B cell (primary cell): ENCODE data around the gene RAB4A.

Source experiments
- CTCF ChIP-seq: fragments of 200-600 bp; IDR thresholded peaks from one replicate; pipeline ENCODE4 v1.8.0; 2022; ENCODE audit warnings: antibody characterized with exemption, mild to moderate bottlenecking
- EZH2 ChIP-seq: IDR thresholded peaks from 2 replicates; pipeline ENCODE4 v1.6.1; 2012; ENCODE audit warnings: borderline replicate concordance, low read depth, mild to moderate bottlenecking, moderate library complexity, low read length; ENCODE audit not compliant: insufficient read depth, poor library complexity, severe bottlenecking

- TF ChIP-seq CTCF (no peak), EZH2 (no peak)
Measured at GRCh38 chr1:229296541-229296941, 25.6 kb downstream of the RAB4A start.
